Esophagus muscularis mucosa (tissue), 4 donors: ENCODE results near the gene ANKRD29.

ENCODE experiments used
- CTCF ChIP-seq, 3 experiments: fragments of 200-600 bp in 2 of 3; fragments of 450-650 bp in 1 of 3; sonication (generic) in 2 of 3; IDR thresholded peaks; one replicate each; pipeline ENCODE4 v1.5.1; 2017 to 2019; ENCODE audit warnings: antibody characterized with exemption in 3 of 3, mild to moderate bottlenecking in 2 of 3, moderate library complexity in 1 of 3
- EP300 ChIP-seq: sonication (generic); formaldehyde crosslinking; IDR thresholded peaks from one replicate; pipeline ENCODE4 v1.6.1; 2017; ENCODE audit warnings: antibody characterized with exemption
- POLR2A ChIP-seq: fragments of 450-650 bp; IDR thresholded peaks from one replicate; pipeline ENCODE4 v1.6.1; 2017; ENCODE audit warnings: antibody characterized with exemption, moderate library complexity, mild to moderate bottlenecking, low read depth

GRCh38 chr18:23596183-23596582, 66.5 kb downstream of the ANKRD29 start:
- TF ChIP-seq POLR2A (no peak), CTCF (IDR thresholded peaks at IDR 0.05) (no peak), EP300 (no peak)
